NCI-H2107 (cell line): ENCODE data around the gene FRYL.

Experiments used
- DNase-seq: peaks from one replicate; lab custom pipeline; 2025; lab: John Stamatoyannopoulos, UW

Gene FRYL

GRCh38 chr4:48554606-48555005 is 225.5 kb downstream of the FRYL start:
- no peak for DNase-seq

GRCh38 chr4:48553720-48554119 is 226.4 kb downstream of the FRYL start:
- DNase-seq = no peak

- DNase-seq = peak; percentile 18
These were observed 233.7 kb downstream of the FRYL start for GRCh38 chr4:48546336-48546735.

GRCh38 chr4:48543796-48544195 is 236.3 kb downstream of the FRYL start:
- no peak for DNase-seq

GRCh38 chr4:48542888-48543287 is 237.2 kb downstream of the FRYL start:
- no peak for DNase-seq

- DNase-seq = no peak
These were observed 240.5 kb downstream of the FRYL start for GRCh38 chr4:48539597-48539996.

GRCh38 chr4:48538358-48538757 is 241.7 kb downstream of the FRYL start:
- no peak for DNase-seq

- no peak for DNase-seq
These were observed 253.7 kb downstream of the FRYL start for GRCh38 chr4:48526406-48526805.

GRCh38 chr4:48518143-48518542 is 261.9 kb downstream of the FRYL start:
- DNase-seq = no peak

- DNase-seq = no peak
These were observed 270.5 kb downstream of the FRYL start for GRCh38 chr4:48509543-48509942.

- no peak for DNase-seq
These were observed 273.4 kb downstream of the FRYL start for GRCh38 chr4:48506716-48507115.

GRCh38 chr4:48504352-48504751 is 275.7 kb downstream of the FRYL start:
- no peak for DNase-seq

GRCh38 chr4:48504026-48504330 is 276.1 kb downstream of the FRYL start:
- no peak for DNase-seq

GRCh38 chr4:48503233-48504025 is 276.6 kb downstream of the FRYL start:
- no peak for DNase-seq

- no peak for DNase-seq
These were observed 280.5 kb downstream of the FRYL start for GRCh38 chr4:48499551-48500066.

- DNase-seq = no peak
These were observed 281.2 kb downstream of the FRYL start for GRCh38 chr4:48498895-48499294.

- DNase-seq = no peak
These were observed 284.1 kb downstream of the FRYL start for GRCh38 chr4:48495941-48496340.

- DNase-seq = no peak
These were observed 286.5 kb downstream of the FRYL start for GRCh38 chr4:48493452-48494100.

- DNase-seq = no peak
These were observed 288.4 kb downstream of the FRYL start for GRCh38 chr4:48491514-48492176.

- DNase-seq = no peak
These were observed 289.2 kb downstream of the FRYL start for GRCh38 chr4:48490680-48491513.

GRCh38 chr4:48490012-48490679 is 289.9 kb downstream of the FRYL start, which contains the start of gene ZAR1:
Gene ZAR1 (plus strand): TSS chr4:48490252. CDS start chr4:48490292, 40 bp downstream.
- DNase-seq = no peak

GRCh38 chr4:48489683-48490011 is 290.4 kb downstream of the FRYL start:
- DNase-seq = no peak
